Liver (tissue), 3 donors: ENCODE data around the gene HMGN3.

Source experiments
- CTCF ChIP-seq: fragments of 150-350 bp; IDR thresholded peaks from 2 replicates; pipeline ENCODE4 v1.5.1; 2017; ENCODE audit warnings: improper control_type of control experiment, low read depth, low read length; ENCODE audit not compliant: missing input control
- EGR1 ChIP-seq, 2 donors: IDR thresholded peaks; 2 replicates each; pipeline ENCODE4 v1.6.1; 2016 to 2018; ENCODE audit warnings: antibody characterized with exemption in 2 of 2, low read depth in 2 of 2
- GABPA ChIP-seq, 2 donors: IDR thresholded peaks in 1 of 2; conservative IDR thresholded peaks in 1 of 2; 2 replicates each; pipeline ENCODE4 v1.6.1; 2016; ENCODE audit warnings: antibody characterized with exemption in 2 of 2, mild to moderate bottlenecking in 1 of 2, moderate library complexity in 1 of 2
- HNF4G ChIP-seq: IDR thresholded peaks from 2 replicates; pipeline ENCODE4 v1.6.1; 2016; ENCODE audit warnings: antibody characterized with exemption
- JUND ChIP-seq, 2 donors: IDR thresholded peaks; 2 replicates each; pipeline ENCODE4 v1.6.1; 2016; ENCODE audit warnings: antibody characterized with exemption in 2 of 2
- RAD21 ChIP-seq, 2 donors: IDR thresholded peaks; 2 replicates each; pipeline ENCODE4 v1.6.1; 2016; ENCODE audit warnings: antibody characterized with exemption in 2 of 2, mild to moderate bottlenecking in 2 of 2
- REST ChIP-seq: IDR thresholded peaks from 2 replicates; pipeline ENCODE4 v1.6.1; 2016; ENCODE audit warnings: antibody characterized with exemption, mild to moderate bottlenecking
- RXRA ChIP-seq, 2 donors: IDR thresholded peaks; 2 replicates each; pipeline ENCODE4 v1.6.1; 2017 to 2018; ENCODE audit warnings: antibody characterized with exemption in 2 of 2, mild to moderate bottlenecking in 1 of 2
- SP1 ChIP-seq: IDR thresholded peaks from 2 replicates; pipeline ENCODE4 v1.6.1; 2018; ENCODE audit warnings: antibody characterized with exemption, mild to moderate bottlenecking
- TAF1 ChIP-seq: conservative IDR thresholded peaks from 2 replicates; pipeline ENCODE4 v1.6.1; 2016; ENCODE audit warnings: antibody characterized with exemption, mild to moderate bottlenecking
- YY1 ChIP-seq: IDR thresholded peaks from 2 replicates; pipeline ENCODE4 v1.6.1; 2016; ENCODE audit warnings: antibody characterized with exemption, mild to moderate bottlenecking
- ZBTB33 ChIP-seq: IDR thresholded peaks from 2 replicates; pipeline ENCODE4 v1.6.1; 2016; ENCODE audit warnings: antibody characterized with exemption
- donor health status: healthy.
- donor health status: healthy.

- no peak for TF ChIP-seq RAD21 (IDR thresholded peaks at IDR 0.05)
- no peak for TF ChIP-seq TAF1
- TF ChIP-seq CTCF: no peak
- TF ChIP-seq HNF4G: no peak
- TF ChIP-seq JUND (IDR thresholded peaks at IDR 0.05): no peak
- TF ChIP-seq YY1: no peak
- TF ChIP-seq ZBTB33: no peak
- TF ChIP-seq GABPA (IDR thresholded peaks at IDR 0.05 in 1 of 2, conservative IDR thresholded peaks at IDR 0.05 in 1 of 2): no peak
- no peak for TF ChIP-seq SP1
- no peak for TF ChIP-seq REST
- TF ChIP-seq RXRA (IDR thresholded peaks at IDR 0.05): no peak
- no peak for TF ChIP-seq EGR1 (IDR thresholded peaks at IDR 0.05; ENCODE audit: low read depth in 2 of 2)
These were observed 44.6 kb downstream of the HMGN3 start for GRCh38 chr6:79189760-79190350.
